ENCODE measurements around the gene ZC3H4. TPM values are rescaled to one million over a fixed set of nuclear protein-coding genes. Genes with fewer than 3 reads are reported as not detected.
A peak's percentile ranks its signal among the peaks of the same experiment; 100 is the strongest.

The ZC3H4 gene
- total RNA-seq, 2 experiments from 2014 or later, result 98.3 to 104 TPM

DNA sequence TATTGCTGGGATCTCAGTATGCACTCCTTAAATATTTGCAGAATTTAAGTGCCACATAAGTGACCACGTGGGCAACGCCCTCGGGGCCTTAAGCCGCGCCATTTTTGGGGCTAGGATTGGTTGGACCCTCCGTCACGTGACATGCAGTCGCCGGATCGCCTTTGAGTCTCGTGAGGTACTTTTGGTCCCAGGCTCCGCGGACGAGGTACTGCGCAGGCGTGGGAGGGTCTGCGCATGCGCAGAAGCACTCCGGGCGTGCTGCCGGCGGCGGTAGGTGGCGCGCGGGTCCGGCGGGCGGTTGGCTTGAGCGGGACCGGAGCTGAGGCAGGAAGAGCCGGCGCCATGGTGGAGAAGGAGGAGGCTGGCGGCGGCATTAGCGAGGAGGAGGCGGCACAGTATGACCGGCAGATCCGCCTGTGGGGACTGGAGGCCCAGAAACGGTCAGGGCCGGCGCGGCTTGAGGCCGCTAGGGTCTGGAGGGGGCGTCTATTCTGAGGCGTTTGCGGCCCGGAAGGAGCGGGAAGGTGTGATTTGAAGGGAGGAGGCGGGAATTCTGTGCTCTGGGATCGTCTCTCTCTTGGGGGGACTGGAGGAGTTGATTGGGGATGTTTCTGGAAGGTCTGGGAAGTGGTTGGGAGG lies 17.1 kb upstream of the ZC3H4 start, which contains the start of gene SAE1:
Gene SAE1 (plus strand): TSS at position 247 of the 639 bp plus-strand sequence. CDS start 96 bp downstream, at position 343.
- no peaks in the 10 kb centered on the region for H3K27me3 Mint-ChIP-seq
- peak; percentile 94 for DNase-seq
- peak within 1 kb of the TSS; percentile 90 for H3K27ac Mint-ChIP-seq
- peak within 1 kb of the TSS; percentile 97 for H3K4me3 Mint-ChIP-seq
- POLR2A ChIA-PET, result interaction anchor here (0.7 to 4.7 kb wide), 30 partner anchors 11 to 530 kb away, joined by 3 to 88 read pairs (median 4); partner anchors contain the start of genes CALM3, CCDC9, SLC1A5 and TMEM160
- CTCF ChIA-PET, result interaction anchor here (0.5 to 4.0 kb wide), 23 partner anchors 9 to 345 kb away, joined by 3 to 36 read pairs (median 6); partner anchors contain the start of gene ZC3H4
- H3K36me3 Mint-ChIP-seq (ENCODE audit: low read depth), result peaks cover 47% of the 10 kb centered on the region
- H3K4me1 Mint-ChIP-seq, result peaks cover 47% of the 10 kb centered on the region
- peaks cover 2% of the 10 kb centered on the region for H3K9me3 Mint-ChIP-seq

DNA sequence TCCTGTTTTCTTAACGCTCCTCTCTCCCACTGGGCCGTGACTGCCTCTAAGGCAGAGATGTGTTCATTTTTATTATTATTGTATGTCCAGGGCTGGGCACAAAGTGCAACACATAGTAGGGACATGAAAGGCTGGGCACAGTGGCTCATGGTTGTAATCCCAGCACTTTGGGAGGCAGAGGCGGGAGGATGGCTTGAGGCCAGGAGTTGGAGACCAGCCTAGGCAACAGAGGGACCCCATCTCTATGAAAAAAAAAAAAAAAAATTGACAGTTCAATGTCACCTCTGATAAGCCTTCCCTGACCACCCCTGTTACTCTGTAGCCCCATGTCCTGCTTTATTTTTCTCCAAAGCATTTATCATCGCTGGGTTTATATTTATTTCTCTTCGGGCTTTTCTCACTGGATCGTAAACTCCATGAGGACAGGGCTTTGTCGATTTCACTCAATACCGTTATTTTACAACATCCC lies 16.6 kb upstream of the ZC3H4 start:
- H3K4me1 Mint-ChIP-seq, result peaks cover 46% of the 10 kb centered on the region
- ChIA-PET CTCF (interaction anchor here (0.6 to 5.3 kb wide), 8 partner anchors 15 to 114 kb away, joined by 3 to 41 read pairs (median 12); partner anchors contain the start of gene ZC3H4), POLR2A (interaction anchor here (0.7 to 4.7 kb wide), 13 partner anchors 15 to 342 kb away, joined by 3 to 88 read pairs (median 10); partner anchors contain the start of genes SLC1A5, TMEM160 and ZC3H4)
- peaks cover 42% of the 10 kb centered on the region for H3K36me3 Mint-ChIP-seq (ENCODE audit: low read depth)
- H3K9me3 Mint-ChIP-seq, result peaks cover 2% of the 10 kb centered on the region
- H3K4me3 Mint-ChIP-seq, result peak overlapping the region; percentile 97
- no peak for DNase-seq
- no peaks in the 10 kb centered on the region for H3K27me3 Mint-ChIP-seq
- H3K27ac Mint-ChIP-seq, result peak overlapping the region; percentile 90

DNA sequence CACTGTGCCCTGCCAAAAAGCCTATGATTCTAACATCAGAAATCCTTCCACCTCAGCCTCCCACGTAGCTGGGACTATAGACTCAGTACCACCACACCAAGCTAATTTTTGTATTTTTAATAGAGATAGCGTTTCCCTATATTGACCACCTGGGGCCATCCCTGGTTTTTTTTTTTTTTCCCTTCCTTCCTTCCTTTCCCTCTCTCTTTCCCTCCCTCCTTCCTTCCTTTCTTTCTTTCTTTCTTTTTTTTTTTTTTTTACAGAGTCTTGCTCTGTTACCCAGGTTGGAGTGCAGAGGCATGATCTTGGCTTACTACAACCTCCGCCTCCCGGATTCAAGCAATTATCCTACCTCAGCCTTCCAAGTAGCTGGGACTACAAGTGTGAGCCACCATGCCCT lies 16.0 kb upstream of the ZC3H4 start:
- H3K4me3 Mint-ChIP-seq, result no peak overlapping the region
- DNase-seq, result no peak
- H3K9me3 Mint-ChIP-seq, result peaks cover 2% of the 10 kb centered on the region
- peaks cover 44% of the 10 kb centered on the region for H3K4me1 Mint-ChIP-seq
- peaks cover 39% of the 10 kb centered on the region for H3K36me3 Mint-ChIP-seq (ENCODE audit: low read depth)
- H3K27ac Mint-ChIP-seq, result no peak overlapping the region
- ChIA-PET CTCF (interaction anchor here (0.6 to 5.3 kb wide), 3 partner anchors 14 to 115 kb away, joined by 3 to 41 read pairs (median 36); no protein-coding TSS in a partner anchor), POLR2A (interaction anchor here (1.4 kb wide), 1 partner anchor 17 kb away, joined by 9 read pairs; the partner anchor contains the start of gene ZC3H4)
- no peaks in the 10 kb centered on the region for H3K27me3 Mint-ChIP-seq

DNA sequence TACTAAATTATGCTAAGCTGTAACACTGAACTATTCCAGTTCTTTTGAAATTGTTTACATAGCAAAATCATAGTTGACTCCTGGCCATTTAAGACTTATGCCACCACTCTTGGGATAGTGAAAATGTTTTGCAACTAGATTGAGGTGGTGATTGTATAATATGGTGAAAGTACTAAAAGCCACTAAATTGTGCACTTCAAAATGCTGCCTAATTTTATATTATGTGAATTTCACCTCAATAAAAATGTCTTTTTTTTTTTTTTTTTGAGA lies 12.0 kb upstream of the ZC3H4 start:
- peaks cover 2% of the 10 kb centered on the region for H3K9me3 Mint-ChIP-seq
- no peak for DNase-seq
- H3K27me3 Mint-ChIP-seq, result peaks cover 2% of the 10 kb centered on the region
- ChIA-PET POLR2A (interaction anchor here (0.6 to 1.6 kb wide), 9 partner anchors 8 to 709 kb away, joined by 3 to 11 read pairs (median 3); partner anchors contain the start of gene ZC3H4), CTCF (interaction anchor here (0.6 to 5.3 kb wide), 21 partner anchors 9 to 262 kb away, joined by 3 to 41 read pairs (median 5); partner anchors contain the start of gene ZC3H4)
- peaks cover 7% of the 10 kb centered on the region for H3K4me1 Mint-ChIP-seq
- no peak overlapping the region for H3K4me3 Mint-ChIP-seq
- no peak overlapping the region for H3K27ac Mint-ChIP-seq
- H3K36me3 Mint-ChIP-seq (ENCODE audit: low read depth), result peaks cover 4% of the 10 kb centered on the region

DNA sequence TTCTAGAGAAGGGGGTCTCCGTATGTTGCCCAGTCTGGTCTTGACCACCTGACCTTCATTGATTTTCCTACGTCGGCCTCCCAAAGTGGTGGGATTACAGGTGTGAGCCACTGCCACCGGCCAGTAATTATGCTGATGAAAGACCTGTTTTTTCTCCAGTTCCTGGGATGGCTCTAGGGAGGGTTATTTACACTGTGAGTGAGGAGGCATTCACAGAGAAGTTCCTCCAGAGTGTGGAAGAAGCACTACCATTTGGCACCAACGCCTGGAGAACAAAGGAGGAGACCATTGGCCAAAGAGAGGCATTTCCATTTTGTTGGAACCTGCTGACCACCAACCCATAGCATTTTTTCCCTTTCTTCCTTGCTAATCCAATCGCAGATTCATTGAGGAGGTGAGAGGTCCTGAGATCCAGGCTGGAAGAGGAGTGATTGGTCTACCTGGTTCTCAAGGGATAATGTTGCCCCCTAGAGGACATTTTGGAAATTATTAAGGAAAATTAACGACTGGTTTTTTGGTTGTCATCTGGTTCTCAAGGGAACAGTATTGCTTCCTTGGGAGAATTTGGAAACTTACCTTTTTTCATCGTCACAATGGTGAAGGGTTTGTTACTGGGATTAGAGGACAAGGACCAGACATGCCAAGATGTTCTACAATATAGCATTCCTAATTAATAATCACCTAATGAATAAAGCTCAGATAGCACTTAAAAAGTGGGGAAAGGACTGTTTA lies 11.5 kb upstream of the ZC3H4 start:
- H3K9me3 Mint-ChIP-seq, result no peaks in the 10 kb centered on the region
- no peak overlapping the region for H3K4me3 Mint-ChIP-seq
- peaks cover 2% of the 10 kb centered on the region for H3K27me3 Mint-ChIP-seq
- H3K4me1 Mint-ChIP-seq, result peaks cover 7% of the 10 kb centered on the region
- POLR2A ChIA-PET, result interaction anchor here (0.6 to 1.6 kb wide), 9 partner anchors 8 to 708 kb away, joined by 3 to 11 read pairs (median 3); partner anchors contain the start of gene ZC3H4
- no peak overlapping the region for H3K27ac Mint-ChIP-seq
- H3K36me3 Mint-ChIP-seq (ENCODE audit: low read depth), result no peaks in the 10 kb centered on the region
- DNase-seq, result peak; percentile 22
- CTCF ChIA-PET, result interaction anchor here (0.6 to 5.3 kb wide), 20 partner anchors 9 to 262 kb away, joined by 3 to 41 read pairs (median 5); partner anchors contain the start of gene ZC3H4

DNA sequence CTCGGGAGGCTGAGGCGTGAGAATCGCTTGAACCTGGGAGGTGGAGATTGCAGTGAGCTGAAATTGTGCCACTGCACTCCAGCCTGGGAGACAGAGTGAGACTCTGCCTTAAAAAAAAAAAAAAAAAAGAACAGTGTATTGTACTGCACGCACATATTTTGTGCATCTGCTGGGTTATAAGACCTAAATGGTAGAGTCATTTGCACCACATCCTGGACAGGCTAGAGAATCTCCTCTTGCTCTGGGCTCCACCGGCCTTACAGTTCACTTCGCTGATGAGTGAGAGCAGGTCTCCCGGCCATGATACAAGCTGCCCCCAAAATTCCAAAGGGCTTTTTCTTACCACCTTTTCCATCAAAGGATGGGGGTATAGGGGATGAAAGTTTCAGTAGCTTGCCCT lies 9.8 kb upstream of the ZC3H4 start:
- H3K4me1 Mint-ChIP-seq, result peaks cover 7% of the 10 kb centered on the region
- H3K27me3 Mint-ChIP-seq, result peaks cover 2% of the 10 kb centered on the region
- no peak overlapping the region for H3K27ac Mint-ChIP-seq
- ChIA-PET CTCF (interaction anchor here (0.7 to 2.9 kb wide), 12 partner anchors 10 to 124 kb away, joined by 3 to 33 read pairs (median 4); partner anchors contain the start of gene ZC3H4), POLR2A (interaction anchor here (1.0 to 3.4 kb wide), 2 partner anchors 10 to 13 kb away, joined by 4 to 21 read pairs; partner anchors contain the start of gene ZC3H4)
- no peak for DNase-seq
- H3K4me3 Mint-ChIP-seq, result no peak overlapping the region
- no peaks in the 10 kb centered on the region for H3K9me3 Mint-ChIP-seq
- no peaks in the 10 kb centered on the region for H3K36me3 Mint-ChIP-seq (ENCODE audit: low read depth)

DNA sequence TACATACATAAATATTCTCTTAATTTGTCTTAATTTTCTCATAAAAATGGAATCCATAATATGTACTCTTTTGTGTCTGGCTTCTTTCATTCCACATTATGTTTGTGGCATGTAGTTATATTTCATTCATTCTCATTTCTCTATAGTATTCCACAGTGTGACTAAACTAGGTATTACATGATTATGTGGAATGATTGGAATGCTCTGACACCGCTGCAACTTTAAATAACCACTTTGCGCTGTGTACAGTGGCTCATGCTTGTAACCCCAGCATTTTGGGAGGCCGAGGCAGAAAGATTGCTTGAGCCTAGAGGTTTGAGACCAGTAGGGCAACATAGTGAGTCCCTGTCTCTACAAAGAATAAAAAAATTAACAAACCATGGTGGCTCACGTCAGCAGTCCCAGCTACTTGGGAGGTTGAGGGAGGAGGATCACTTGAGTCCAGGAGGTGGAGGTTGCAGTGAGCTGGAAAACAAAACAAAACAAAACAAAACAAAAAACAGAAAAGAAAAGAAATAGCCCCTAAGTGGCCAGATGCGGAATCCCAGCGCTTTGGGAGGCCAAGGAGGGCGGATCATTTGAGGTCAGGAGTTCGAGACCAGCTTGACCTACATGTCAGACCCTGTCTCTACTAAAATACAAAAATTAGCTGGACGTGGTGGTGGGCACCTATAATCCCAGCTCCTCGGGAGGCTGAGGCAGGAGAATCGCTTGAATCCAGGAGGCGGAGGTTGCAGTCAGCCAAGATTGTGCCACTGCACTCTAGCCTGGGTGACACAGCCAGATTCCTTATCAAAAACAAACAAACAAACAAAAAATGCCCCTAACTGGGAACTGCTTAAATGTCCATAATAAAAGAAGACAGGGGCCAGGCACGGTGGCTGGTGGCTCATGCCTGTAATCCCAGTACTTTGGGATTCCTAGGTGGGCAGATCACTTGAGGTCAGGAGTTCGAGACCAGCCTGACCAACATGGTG lies 9.1 kb upstream of the ZC3H4 start:
- no peak for DNase-seq
- Mint-ChIP-seq H3K4me1 (peaks cover 7% of the 10 kb centered on the region), H3K27ac (no peak overlapping the region), H3K27me3 (peaks cover 2% of the 10 kb centered on the region), H3K4me3 (no peak overlapping the region), H3K9me3 (no peaks in the 10 kb centered on the region), H3K36me3 (ENCODE audit: low read depth) (no peaks in the 10 kb centered on the region)
- CTCF ChIA-PET, result interaction anchor here (0.7 to 2.9 kb wide), 7 partner anchors 9 to 125 kb away, joined by 3 to 33 read pairs (median 9); partner anchors contain the start of gene ZC3H4
- POLR2A ChIA-PET, result interaction anchor here (1.5 to 3.4 kb wide), 2 partner anchors 9 to 11 kb away, joined by 5 to 21 read pairs; partner anchors contain the start of gene ZC3H4

DNA sequence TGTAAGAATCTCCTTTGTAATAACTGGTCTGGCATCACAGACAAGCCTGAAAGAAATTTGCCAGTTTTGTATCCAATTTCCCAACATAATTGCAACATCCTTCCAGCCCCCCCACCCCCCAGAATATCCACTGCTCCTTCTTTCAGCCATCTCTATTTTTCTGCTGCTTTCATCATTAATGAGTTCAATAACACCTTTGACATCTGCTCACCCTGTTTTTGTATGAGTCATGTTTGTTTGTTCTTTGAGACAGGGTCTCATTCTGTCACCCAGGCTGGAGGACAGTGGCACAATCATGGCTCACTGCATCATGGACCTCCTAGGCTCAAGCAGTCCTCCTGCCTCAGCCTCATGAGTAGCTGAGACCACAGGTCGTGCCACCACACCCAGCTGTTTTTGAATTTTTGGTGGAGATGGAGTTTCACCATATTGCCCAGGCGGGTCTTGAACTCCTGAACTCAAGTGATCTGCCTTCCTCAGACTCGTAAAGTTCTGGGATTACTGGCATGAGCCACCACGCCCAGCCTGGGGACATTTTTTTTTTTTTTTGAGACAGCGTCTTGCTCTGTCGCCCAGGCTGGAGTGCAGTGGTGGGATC lies 7.0 kb upstream of the ZC3H4 start:
- DNase-seq, result no peak
- Mint-ChIP-seq H3K9me3 (no peaks in the 10 kb centered on the region), H3K4me3 (no peak overlapping the region), H3K4me1 (peaks cover 9% of the 10 kb centered on the region), H3K27me3 (peaks cover 2% of the 10 kb centered on the region), H3K27ac (no peak overlapping the region), H3K36me3 (ENCODE audit: low read depth) (no peaks in the 10 kb centered on the region)
- CTCF ChIA-PET, result interaction anchor here (1.2 kb wide), 1 partner anchor 41 kb away, joined by 6 read pairs; no protein-coding TSS in a partner anchor
- POLR2A ChIA-PET, result interaction anchor here (1.4 kb wide), 1 partner anchor 12 kb away, joined by 4 read pairs; no protein-coding TSS in a partner anchor

DNA sequence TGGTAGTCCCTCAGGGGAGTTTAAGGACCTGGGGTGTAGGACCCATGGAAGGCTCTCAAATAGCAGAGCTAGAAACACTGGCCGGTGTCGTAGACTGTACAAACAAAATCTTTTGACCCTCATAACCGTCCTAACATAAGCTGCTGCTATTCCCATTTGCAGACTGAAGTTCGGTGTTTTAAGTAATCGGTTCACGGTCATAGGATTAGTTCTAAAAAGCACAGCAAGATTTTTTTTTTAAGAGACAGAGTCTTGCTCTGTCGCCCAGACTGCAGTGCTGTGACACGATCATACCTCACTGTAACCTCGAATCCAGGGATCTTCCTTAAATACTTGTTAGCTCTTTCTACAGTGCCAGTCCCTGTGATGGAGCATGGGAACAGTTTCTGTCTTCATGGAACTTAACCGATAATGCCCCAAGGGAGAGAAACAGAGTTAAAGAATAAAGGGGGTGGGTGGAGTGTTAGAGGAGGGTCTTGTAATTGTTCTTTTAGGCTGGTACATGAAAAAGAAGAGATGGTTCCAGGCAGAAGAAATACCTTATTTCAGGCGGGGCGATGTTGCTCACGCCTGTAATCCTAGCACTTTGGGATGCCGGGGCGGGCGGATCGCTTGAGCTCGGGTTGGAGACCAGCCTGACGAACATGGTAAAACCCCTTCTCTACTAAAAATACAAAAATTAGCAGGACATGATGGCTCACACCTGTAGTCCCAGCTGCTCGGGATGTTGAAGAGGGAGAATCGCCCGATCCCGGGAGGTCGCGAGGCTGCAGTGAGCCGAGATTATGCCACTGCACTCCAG lies 475 bp upstream of the ZC3H4 start:
- no peaks in the 10 kb centered on the region for H3K27me3 Mint-ChIP-seq
- CTCF ChIA-PET, result interaction anchor here (0.5 to 2.1 kb wide), 16 partner anchors 9 to 160 kb away, joined by 3 to 21 read pairs (median 6); partner anchors contain the start of gene SAE1
- POLR2A ChIA-PET, result interaction anchor here (0.7 to 15.1 kb wide), 44 partner anchors 8 to 513 kb away, joined by 3 to 704 read pairs (median 5); partner anchors contain the start of genes CALM3, CCDC9, DHX34 and INAFM1
- H3K4me1 Mint-ChIP-seq, result peaks cover 24% of the 10 kb centered on the region
- H3K9me3 Mint-ChIP-seq, result no peaks in the 10 kb centered on the region
- H3K27ac Mint-ChIP-seq, result peak overlapping the region; percentile 100
- no peak for DNase-seq
- peaks cover 33% of the 10 kb centered on the region for H3K36me3 Mint-ChIP-seq (ENCODE audit: low read depth)
- peak overlapping the region; percentile 90 for H3K4me3 Mint-ChIP-seq

DNA sequence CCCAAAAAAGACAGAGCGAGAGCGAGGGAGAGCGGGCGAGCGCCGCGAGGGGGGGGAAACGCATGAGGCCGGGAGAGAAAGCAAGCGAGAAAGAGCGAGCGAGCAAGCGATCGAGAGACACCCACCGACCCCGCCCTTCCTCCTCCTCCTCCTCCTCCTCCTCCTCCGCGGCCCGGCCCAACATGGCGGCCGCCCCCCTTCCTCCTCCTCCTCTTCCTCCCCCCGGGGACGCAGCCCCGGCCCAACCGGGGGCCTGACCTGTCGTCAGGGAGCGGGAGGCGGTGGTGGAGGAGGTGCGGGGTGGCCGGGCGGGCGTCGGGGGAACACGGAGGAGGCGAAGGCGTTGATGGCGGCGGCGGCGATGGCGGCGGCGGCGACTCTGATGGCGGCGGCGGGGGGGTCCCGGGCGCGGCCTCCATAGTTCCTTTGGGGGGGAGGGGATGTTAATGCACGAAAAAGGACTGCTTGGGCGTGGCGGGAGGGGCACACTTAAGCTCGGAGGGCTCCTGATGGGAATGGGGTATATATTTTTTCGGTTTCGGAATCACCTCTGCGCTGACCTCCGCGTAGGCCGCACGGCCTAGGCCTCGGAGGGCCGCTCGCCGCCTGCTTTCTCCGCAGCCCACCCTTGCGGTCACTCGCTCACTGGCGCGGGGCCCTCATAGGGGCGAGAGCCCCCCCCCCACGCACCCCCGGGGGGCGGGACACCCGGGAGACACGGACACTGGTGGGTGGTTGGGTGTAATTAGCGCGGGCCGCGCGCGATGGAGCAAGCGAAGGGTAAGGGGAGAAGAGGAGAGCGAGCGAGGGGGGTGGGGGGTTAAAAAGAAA lies 1.2 kb downstream of the ZC3H4 start:
- POLR2A ChIA-PET, result interaction anchor here (0.9 to 15.1 kb wide), 42 partner anchors 9 to 1220 kb away, joined by 3 to 704 read pairs (median 8); partner anchors contain the start of genes ARHGAP35, CCDC9, DHX34 and INAFM1
- peaks cover 40% of the 10 kb centered on the region for H3K4me1 Mint-ChIP-seq
- H3K27me3 Mint-ChIP-seq, result no peaks in the 10 kb centered on the region
- CTCF ChIA-PET, result interaction anchor here (0.7 to 2.1 kb wide), 12 partner anchors 15 to 237 kb away, joined by 3 to 21 read pairs (median 4); partner anchors contain the start of genes DHX34 and SAE1
- peak overlapping the region; percentile 100 for H3K27ac Mint-ChIP-seq
- no peaks in the 10 kb centered on the region for H3K9me3 Mint-ChIP-seq
- DNase-seq, result peak; percentile 89
- peaks cover 47% of the 10 kb centered on the region for H3K36me3 Mint-ChIP-seq (ENCODE audit: low read depth)
- peak overlapping the region; percentile 90 for H3K4me3 Mint-ChIP-seq

Measured in activated CD4-positive, alpha-beta memory T cell treated with anti-CD3 and anti-CD28 coated beads, Interleukin-2, amount 10 ng/mL, durations not matched to agents 7 days and 5 days (primary cell).